Adrenal gland (tissue), 5 donors: ENCODE measurements around the gene NDRG2.

Experiments
- POLR2A ChIP-seq, 2 donors: fragments of 450-650 bp; IDR thresholded peaks; one replicate each; pipeline ENCODE4 v1.6.1; 2017; ENCODE audit warnings: antibody characterized with exemption in 2 of 2, mild to moderate bottlenecking in 2 of 2, moderate library complexity in 1 of 2
- TF ChIP-seq, protein P1 (sequence below), 6 experiments: fragments of 450-650 bp in 4 of 6; fragments of 200-600 bp in 2 of 6; sonication (generic) in 1 of 6; IDR thresholded peaks; 1 replicate in 5 of 6; 2 replicates in 1 of 6; pipeline versions ENCODE4 v1.5.1 to v1.8.0; 2016 to 2021; ENCODE audit warnings: antibody characterized with exemption in 6 of 6, mild to moderate bottlenecking in 2 of 6, moderate library complexity in 1 of 6
- donor health status: DM: no; HTN: no; CAD: no.

DNA sequence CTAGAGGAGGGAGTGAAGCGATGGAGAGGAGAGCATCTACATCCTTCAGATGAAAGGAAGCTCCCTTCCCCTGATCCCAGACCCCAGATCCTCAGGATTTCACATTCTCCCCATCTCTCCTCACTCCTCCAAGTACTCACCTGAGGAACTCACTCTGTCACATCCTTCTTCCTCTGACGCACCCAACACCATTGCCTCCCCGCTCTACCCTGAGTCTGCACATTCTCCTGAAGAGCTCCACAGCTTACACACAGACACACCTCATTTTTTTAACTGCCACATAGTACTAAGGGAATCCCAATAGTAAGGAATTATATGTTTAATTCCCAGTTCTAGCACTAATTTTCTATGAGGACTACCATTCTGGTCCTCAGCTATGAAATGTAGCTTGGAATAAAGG, 51.4 kb downstream of the NDRG2 start:
- TF ChIP-seq, protein P1, sequence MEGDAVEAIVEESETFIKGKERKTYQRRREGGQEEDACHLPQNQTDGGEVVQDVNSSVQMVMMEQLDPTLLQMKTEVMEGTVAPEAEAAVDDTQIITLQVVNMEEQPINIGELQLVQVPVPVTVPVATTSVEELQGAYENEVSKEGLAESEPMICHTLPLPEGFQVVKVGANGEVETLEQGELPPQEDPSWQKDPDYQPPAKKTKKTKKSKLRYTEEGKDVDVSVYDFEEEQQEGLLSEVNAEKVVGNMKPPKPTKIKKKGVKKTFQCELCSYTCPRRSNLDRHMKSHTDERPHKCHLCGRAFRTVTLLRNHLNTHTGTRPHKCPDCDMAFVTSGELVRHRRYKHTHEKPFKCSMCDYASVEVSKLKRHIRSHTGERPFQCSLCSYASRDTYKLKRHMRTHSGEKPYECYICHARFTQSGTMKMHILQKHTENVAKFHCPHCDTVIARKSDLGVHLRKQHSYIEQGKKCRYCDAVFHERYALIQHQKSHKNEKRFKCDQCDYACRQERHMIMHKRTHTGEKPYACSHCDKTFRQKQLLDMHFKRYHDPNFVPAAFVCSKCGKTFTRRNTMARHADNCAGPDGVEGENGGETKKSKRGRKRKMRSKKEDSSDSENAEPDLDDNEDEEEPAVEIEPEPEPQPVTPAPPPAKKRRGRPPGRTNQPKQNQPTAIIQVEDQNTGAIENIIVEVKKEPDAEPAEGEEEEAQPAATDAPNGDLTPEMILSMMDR (IDR thresholded peaks at IDR 0.05): no peak
- TF ChIP-seq POLR2A (IDR thresholded peaks at IDR 0.05): no peak
